ENCODE data around the gene PPM1J.

DNA sequence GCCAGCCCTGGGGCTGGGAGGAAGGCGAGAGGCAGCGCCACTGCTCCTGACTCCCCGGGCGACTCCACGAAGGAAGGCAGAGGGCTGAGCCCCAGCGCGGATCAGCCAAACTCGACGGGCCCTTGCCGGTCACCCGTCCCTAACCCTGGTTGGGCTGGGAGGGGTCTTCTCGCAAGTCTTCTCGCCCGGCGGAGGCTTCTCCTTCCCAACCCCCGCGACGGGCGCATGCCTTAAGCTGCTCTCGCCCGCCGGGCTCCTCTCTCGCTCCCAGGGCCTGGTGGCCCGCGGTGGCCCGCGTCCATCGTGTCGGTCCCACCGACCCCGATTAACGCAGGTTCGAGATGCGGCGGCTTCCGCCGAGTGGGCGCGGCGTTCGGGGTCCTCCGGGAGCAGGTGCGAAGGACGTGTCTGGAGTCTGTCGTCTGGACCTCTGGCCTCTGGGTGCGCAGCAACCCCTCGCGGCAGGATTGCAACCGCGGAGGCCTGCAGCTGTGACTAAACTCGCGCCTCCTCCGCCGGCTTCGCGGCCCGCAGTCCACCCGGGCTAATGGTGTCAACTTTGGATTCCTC lies 29.0 kb upstream of the PPM1J start:
- no peak for TF ChIP-seq EZH2 (IDR thresholded peaks at IDR 0.05; ENCODE audit: borderline replicate concordance)
- peak; percentile 46 for TF ChIP-seq CTCF (IDR thresholded peaks at IDR 0.05; ENCODE audit: poor library complexity)
- TF ChIP-seq EZH2phosphoT487 (IDR thresholded peaks at IDR 0.05; ENCODE audit: low read depth, severe bottlenecking, unreplicated experiment) = no peak

All from hepatocyte (in vitro differentiated cells).